NCI-H2107 treated with DMSO at 0.1 percent for 48 hours (cell line): ENCODE results near the gene AIF1.

Experiments
- DNase-seq: peaks from one replicate; lab custom pipeline; 2025; ENCODE audit not compliant: unreplicated experiment; lab: John Stamatoyannopoulos, UW

Gene AIF1

GRCh38 chr6:31641370-31641769 lies 26.3 kb downstream of the AIF1 start:
- no peak for DNase-seq

- no peak for DNase-seq
Observed at GRCh38 chr6:31642798-31643570, 27.9 kb downstream of the AIF1 start.

DNA sequence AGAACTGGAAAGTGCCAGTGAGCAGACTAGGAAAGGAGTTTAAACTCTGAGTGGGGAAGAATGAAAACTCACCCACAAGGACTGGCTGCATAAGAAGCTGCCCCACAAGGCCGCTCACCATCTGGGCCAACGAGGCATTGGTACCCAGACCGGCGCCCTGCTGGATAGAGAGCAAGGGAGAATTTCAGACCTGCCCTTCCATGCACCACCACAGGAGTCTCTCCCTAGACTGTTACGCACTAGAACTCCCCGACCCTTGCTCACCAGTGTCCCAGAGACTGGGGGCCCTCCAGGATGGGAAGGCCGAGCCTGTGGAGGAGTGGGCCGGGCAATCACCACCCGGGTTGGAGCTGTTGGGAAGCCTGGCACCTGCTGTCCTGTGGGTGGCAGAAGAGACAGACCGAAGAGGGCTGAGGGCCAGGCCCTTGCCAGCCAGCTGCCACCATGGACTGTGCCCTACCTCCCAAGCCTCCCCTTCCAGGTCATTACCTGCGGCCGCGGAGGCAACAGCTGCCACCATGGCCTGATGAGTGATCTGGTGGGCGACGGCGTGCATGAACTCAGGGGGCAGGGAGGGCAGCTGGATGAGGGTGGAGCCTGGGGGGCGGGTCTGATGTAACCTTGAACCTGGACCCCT lies 28.9 kb downstream of the AIF1 start:
- DNase-seq: no peak

DNA sequence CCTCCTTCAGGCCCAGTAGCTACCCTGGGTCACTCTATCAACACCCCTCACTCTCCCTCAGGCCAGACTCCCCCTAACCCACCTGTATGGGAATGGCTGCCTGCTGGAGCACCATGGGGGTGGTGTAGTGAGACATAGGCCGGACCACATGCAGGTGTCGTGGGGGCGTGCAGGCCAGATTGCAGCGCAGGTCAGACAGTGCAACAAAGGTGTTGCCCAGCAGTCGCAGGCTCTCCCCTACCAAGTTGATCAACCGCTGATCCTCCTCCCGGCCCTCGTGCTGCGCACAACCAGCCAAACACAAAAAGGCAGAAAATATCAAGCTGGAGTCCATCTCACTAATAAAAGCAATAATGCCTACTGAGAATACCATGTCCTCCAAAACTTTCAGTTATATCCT lies 30.3 kb downstream of the AIF1 start:
- no peak for DNase-seq

- peak; percentile 27 for DNase-seq
Observed at GRCh38 chr6:31651602-31652191, 36.7 kb downstream of the AIF1 start.

DNA sequence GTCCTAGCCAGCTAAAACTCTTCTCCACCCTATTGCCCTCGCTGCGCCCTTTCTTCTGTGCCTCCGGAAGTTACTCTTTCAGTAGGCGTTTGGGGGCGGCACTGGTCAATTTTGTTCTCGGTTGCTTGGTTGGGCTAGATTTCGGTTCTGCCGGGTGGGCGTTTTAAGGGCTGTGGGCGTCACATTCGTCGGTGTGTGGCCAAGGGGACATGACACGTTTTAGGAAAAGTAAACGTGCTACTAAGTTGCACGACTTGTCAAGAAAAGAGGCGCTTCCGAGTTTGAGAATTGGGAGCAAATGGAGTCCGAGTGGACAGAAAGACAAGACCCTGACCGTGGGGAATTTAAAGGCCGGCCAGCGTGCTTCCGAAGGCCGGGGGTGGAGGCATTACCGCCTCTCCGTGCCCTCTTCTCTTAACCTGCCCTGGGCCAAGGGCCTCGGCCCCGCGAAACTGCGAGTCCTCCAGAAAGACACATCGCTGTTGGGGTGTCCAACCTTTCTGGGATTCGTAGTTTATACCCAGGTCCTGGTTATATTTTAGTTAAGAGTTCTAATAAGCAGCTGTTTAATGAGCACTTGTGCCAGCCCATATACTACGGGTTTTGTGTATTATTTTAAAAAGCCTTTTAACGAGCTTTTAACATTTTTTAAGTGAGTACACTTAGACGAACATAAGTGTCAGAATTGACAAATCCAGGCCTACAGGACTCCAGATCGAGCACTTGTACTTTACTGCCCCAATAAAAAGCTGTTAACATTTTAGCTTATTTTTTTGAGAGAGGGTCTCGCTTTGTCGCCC lies 38.1 kb downstream of the AIF1 start:
- DNase-seq: no peak

DNA sequence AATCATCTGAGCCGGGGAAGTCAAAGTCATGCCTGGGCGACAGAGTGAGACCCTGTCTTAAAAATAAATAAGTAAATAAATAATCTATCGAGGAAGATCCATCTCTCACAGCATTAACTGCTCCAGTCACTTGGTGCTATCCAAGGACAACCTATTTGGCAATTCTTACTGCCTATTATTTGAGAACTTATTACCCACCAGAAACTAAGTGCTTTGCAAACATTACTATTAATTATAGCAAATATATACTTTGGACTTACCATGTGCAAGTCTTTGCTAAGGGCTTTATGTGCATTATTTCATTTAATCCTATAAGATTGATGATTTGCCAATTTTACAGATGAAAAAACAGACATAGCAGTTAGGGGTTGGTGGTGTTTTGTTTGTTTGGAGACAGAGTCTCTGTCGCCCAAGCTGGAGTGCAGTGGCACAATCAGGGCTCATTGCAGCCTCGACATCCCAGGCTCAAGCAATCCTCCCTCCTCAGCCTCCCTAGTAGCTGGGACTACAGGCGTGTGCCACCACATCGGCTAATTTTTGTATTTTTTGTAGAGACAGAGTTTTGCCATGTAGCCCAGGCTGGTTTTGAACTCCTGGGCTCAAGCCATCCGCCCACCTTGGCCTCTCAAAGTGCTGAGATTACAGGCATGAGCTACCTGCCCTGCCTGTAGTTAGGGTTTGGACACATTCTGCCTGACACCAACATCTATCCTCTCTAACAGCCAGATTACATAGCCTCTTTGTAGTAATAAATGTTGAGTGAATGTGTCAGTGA lies 39.7 kb downstream of the AIF1 start:
- DNase-seq: no peak

- DNase-seq: no peak
Observed at GRCh38 chr6:31655349-31656237, 40.6 kb downstream of the AIF1 start, which contains the start of gene APOM. Gene APOM (plus strand): TSS chr6:31655894. CDS start chr6:31655967, 73 bp downstream.

- no peak for DNase-seq
Observed at GRCh38 chr6:31657406-31658157, 42.5 kb downstream of the AIF1 start.

- DNase-seq: no peak
Observed at GRCh38 chr6:31658158-31658688, 43.2 kb downstream of the AIF1 start.

GRCh38 chr6:31658983-31659648 lies 44.1 kb downstream of the AIF1 start:
- DNase-seq: no peak

GRCh38 chr6:31659649-31660380 lies 44.8 kb downstream of the AIF1 start:
- DNase-seq: no peak

GRCh38 chr6:31660381-31661261 lies 45.6 kb downstream of the AIF1 start, which contains the start of gene C6orf47:
Gene C6orf47 (minus strand): TSS chr6:31660778. CDS start chr6:31659947, 831 bp downstream.
- peak; percentile 30 for DNase-seq

- no peak for DNase-seq
Observed at GRCh38 chr6:31661262-31662123, 46.5 kb downstream of the AIF1 start.

DNA sequence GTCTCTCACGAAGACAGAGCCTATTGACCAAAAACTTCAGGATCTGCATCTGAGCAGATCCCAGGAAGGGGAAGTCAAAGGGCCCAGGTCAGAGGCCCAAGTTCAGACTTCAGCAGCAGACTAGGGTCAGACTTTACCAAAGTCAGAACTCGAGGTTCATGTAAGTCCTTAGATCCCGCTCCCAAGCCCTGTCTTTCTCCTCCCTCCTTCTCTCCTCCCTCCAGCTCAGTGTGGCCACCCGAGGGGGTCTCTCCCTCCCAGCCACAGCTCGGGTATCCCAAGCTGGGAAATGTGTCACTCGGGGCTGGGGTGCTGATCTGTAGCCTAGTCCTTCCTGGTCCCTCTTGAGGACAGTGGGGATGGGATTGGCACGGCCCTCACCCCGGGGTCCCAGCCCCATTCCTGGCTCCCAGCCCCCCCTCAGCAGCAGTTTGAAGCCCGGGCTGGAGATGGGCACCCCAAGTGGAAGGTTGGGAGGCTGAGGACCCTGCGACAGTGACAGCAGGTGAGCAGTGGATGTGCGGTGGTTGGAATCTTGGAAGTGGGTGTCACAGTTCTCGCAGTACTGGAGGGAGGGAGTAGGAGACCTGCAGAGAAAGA lies 47.2 kb downstream of the AIF1 start:
- DNase-seq: no peak
